ENCODE measurements around the gene MAP3K7CL. TPM values are rescaled to one million over a fixed set of nuclear protein-coding genes. Genes with fewer than 3 reads are reported as not detected.

The MAP3K7CL gene
- total RNA-seq, 1 donor from 2014 or later: not detected

DNA sequence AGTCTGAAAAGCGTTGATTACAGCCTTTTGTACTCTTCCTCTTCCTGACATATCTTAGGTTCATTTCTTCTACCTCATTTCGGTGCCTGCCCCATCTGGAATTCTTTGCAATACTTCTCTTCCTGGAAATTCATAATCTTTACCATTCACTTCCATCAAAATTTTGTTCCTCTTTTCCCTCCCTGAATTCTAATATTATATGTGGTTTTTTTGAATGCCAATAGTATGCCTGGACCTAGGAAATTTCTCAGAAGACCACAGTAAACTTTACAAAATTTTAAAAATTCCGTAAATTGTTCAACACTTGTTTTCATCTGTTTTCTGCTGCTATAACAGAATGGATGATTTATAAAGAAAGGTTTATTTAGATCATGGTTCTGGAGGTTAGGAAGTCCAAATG, 76.8 kb downstream of the MAP3K7CL start:
- H3K27me3 Mint-ChIP-seq: no peaks in the 10 kb centered on the region

DNA sequence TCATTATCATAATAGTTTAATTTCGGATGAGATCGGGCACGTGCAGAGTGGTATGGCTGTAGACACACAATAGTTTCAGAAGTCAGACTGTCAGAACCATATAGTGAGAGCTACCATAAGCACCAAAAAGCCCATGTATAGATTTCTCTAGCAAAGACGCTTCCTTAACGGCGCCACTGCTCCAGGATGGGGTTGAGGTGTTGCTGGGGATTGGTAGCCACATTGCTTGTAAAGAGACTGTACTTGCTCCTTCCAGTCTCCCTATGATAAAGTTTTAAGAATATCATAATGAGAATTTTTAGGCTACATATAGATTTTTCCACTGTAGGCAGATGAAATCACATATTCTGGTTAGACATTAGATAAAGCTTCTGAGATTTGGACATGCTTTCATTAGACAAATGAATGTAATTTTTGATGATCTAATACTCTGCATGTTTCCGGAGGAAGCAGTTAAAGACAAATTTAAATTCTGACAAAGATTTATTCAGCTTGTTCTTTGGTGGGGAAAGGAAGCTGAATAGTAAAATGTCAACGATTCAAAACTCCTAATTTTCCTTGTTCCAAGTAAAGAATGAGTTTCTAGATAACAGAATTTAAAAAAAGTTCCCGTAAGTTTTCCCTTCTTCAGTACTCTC, 77.7 kb downstream of the MAP3K7CL start:
- H3K27ac Mint-ChIP-seq: no peak overlapping the region
- no peak overlapping the region for H3K4me3 Mint-ChIP-seq
- TF ChIP-seq, protein P1, sequence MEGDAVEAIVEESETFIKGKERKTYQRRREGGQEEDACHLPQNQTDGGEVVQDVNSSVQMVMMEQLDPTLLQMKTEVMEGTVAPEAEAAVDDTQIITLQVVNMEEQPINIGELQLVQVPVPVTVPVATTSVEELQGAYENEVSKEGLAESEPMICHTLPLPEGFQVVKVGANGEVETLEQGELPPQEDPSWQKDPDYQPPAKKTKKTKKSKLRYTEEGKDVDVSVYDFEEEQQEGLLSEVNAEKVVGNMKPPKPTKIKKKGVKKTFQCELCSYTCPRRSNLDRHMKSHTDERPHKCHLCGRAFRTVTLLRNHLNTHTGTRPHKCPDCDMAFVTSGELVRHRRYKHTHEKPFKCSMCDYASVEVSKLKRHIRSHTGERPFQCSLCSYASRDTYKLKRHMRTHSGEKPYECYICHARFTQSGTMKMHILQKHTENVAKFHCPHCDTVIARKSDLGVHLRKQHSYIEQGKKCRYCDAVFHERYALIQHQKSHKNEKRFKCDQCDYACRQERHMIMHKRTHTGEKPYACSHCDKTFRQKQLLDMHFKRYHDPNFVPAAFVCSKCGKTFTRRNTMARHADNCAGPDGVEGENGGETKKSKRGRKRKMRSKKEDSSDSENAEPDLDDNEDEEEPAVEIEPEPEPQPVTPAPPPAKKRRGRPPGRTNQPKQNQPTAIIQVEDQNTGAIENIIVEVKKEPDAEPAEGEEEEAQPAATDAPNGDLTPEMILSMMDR (conservative IDR thresholded peaks at IDR 0.05): no peak
- H3K4me1 Mint-ChIP-seq (ENCODE audit: unreplicated experiment): peaks cover 8% of the 10 kb centered on the region
- no peaks in the 10 kb centered on the region for H3K9me3 Mint-ChIP-seq
- H3K27me3 Mint-ChIP-seq: no peaks in the 10 kb centered on the region
- no peak for DNase-seq (ENCODE audit: extremely low spot score, unreplicated experiment)
- no peaks in the 10 kb centered on the region for H3K36me3 Mint-ChIP-seq

More for the DNA sequence above, 76.8 kb downstream of the MAP3K7CL start:
- DNase-seq (ENCODE audit: extremely low spot score, unreplicated experiment): no peak
- H3K4me1 Mint-ChIP-seq (ENCODE audit: unreplicated experiment): peaks cover 8% of the 10 kb centered on the region
- no peak overlapping the region for H3K27ac Mint-ChIP-seq
- H3K36me3 Mint-ChIP-seq: no peaks in the 10 kb centered on the region
- no peaks in the 10 kb centered on the region for H3K9me3 Mint-ChIP-seq
- TF ChIP-seq, protein P1 (conservative IDR thresholded peaks at IDR 0.05): no peak
- H3K4me3 Mint-ChIP-seq: no peak overlapping the region

DNA sequence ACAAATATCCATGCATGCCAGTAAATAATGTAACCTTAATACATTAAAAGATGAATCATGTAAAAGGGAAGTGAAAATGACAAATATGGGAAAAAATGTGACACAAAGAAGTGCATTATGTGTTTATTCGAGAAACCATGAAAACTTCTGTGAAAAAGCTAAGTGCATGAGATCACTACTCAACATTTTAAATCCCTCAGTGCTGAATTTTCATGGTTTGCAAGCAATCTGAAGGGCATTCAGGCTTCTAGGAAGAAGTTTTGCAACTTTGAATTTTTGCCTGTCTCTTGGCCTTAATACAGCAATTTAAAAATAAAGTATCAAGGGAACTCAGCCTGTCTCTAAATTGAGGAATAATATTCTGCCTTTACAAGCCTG, 78.2 kb downstream of the MAP3K7CL start:
- Mint-ChIP-seq H3K27ac (no peak overlapping the region), H3K4me3 (no peak overlapping the region), H3K4me1 (ENCODE audit: unreplicated experiment) (peaks cover 8% of the 10 kb centered on the region), H3K27me3 (no peaks in the 10 kb centered on the region), H3K36me3 (no peaks in the 10 kb centered on the region), H3K9me3 (no peaks in the 10 kb centered on the region)
- TF ChIP-seq, protein P1 (conservative IDR thresholded peaks at IDR 0.05): no peak
- no peak for DNase-seq (ENCODE audit: extremely low spot score, unreplicated experiment)

DNA sequence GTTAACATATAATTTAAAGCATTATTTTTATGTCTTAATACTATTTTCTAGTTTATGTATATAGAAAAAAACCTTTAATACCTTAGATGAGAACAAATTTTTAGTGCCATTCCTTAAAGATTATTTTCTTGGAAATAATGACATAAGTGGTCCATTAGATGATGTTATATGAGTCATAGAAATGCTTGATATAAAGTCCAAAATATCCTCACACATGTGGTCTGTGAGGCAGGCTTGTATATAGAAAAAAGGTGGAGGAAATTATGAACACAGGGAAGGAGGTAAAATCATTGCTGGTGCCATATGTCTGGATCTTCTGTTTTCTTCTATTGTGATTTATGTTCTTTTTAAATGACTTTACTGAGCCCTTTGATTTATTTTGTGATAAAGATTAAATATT, 79.3 kb downstream of the MAP3K7CL start:
- H3K27ac Mint-ChIP-seq: no peak overlapping the region
- H3K27me3 Mint-ChIP-seq: no peaks in the 10 kb centered on the region
- DNase-seq (ENCODE audit: extremely low spot score, unreplicated experiment): no peak
- H3K36me3 Mint-ChIP-seq: no peaks in the 10 kb centered on the region
- H3K4me1 Mint-ChIP-seq (ENCODE audit: unreplicated experiment): peaks cover 8% of the 10 kb centered on the region
- no peaks in the 10 kb centered on the region for H3K9me3 Mint-ChIP-seq
- no peak overlapping the region for H3K4me3 Mint-ChIP-seq
- TF ChIP-seq, protein P1 (conservative IDR thresholded peaks at IDR 0.05): no peak

DNA sequence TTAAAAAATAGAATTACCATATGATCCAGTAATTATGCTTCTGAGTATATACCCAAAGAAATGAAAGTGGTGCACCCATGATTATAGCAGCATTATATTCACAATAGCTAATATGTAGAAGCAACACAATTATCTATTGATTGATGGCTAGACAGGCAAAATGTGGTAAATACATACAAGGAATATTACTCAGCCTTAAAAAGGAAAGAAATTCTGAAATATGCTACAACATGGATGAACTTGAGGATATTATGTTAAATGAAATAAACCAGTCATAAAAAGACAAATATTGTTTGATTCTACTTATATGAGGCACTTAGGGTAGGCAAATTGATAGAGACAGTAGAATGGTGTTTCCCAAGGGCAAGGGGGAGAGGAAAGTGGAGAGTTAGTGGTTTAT, 80.8 kb downstream of the MAP3K7CL start:
- no peak overlapping the region for H3K27ac Mint-ChIP-seq
- no peaks in the 10 kb centered on the region for H3K36me3 Mint-ChIP-seq
- H3K9me3 Mint-ChIP-seq: no peaks in the 10 kb centered on the region
- TF ChIP-seq, protein P1 (conservative IDR thresholded peaks at IDR 0.05): no peak
- no peaks in the 10 kb centered on the region for H3K27me3 Mint-ChIP-seq
- H3K4me1 Mint-ChIP-seq (ENCODE audit: unreplicated experiment): peaks cover 8% of the 10 kb centered on the region
- no peak overlapping the region for H3K4me3 Mint-ChIP-seq
- no peak for DNase-seq (ENCODE audit: extremely low spot score, unreplicated experiment)

DNA sequence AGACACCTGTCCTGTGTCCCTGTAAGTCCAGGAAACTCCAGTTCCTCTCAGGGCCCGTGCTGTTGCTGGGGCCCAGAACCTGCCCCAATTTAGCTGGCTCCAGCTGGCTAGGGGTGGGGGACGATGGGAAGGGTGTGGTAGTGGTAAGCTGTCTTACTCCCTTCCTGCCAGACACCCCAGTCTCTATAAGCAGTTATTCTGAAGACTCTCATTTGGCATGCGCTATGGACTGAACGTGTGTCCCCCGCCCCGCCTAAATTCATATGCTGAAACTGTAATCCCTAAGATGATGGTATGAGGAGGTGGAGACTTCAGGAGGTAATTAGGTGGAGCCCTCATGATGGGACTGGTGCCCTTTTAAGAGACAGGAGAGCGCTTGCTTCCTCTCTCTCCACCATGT, 82.0 kb downstream of the MAP3K7CL start:
- Mint-ChIP-seq H3K27me3 (no peaks in the 10 kb centered on the region), H3K4me3 (no peak overlapping the region), H3K36me3 (no peaks in the 10 kb centered on the region), H3K4me1 (ENCODE audit: unreplicated experiment) (peaks cover 8% of the 10 kb centered on the region), H3K9me3 (no peaks in the 10 kb centered on the region), H3K27ac (no peak overlapping the region)
- DNase-seq (ENCODE audit: extremely low spot score, unreplicated experiment): no peak
- TF ChIP-seq, protein P1 (conservative IDR thresholded peaks at IDR 0.05): no peak
